GM12801 (cell line): ENCODE results near the gene CDH23.

Source experiments
- CTCF ChIP-seq: IDR thresholded peaks from one replicate; pipeline ENCODE4 v1.5.1; 2011; ENCODE audit warnings: control low read depth; ENCODE audit not compliant: insufficient read length; ENCODE audit errors: extremely low read depth

Gene CDH23

GRCh38 chr10:71370031-71370430 is 26.7 kb upstream of the CDH23 start:
- TF ChIP-seq CTCF: no peak

GRCh38 chr10:71371750-71372166 is 25.0 kb upstream of the CDH23 start:
- TF ChIP-seq CTCF: no peak

- no peak for TF ChIP-seq CTCF
Measured at GRCh38 chr10:71372882-71373495, 23.7 kb upstream of the CDH23 start.

GRCh38 chr10:71374481-71375233 is 22.1 kb upstream of the CDH23 start:
- TF ChIP-seq CTCF: no peak

GRCh38 chr10:71375952-71376351 is 20.8 kb upstream of the CDH23 start:
- no peak for TF ChIP-seq CTCF

- no peak for TF ChIP-seq CTCF
Measured at GRCh38 chr10:71378336-71379117, 18.2 kb upstream of the CDH23 start.

- no peak for TF ChIP-seq CTCF
Measured at GRCh38 chr10:71379118-71379766, 17.5 kb upstream of the CDH23 start.
